Ectodermal cell (in vitro differentiated cells): ENCODE data around the gene HEBP2.
"Not testable (repeated sequence)": the region's sequence is repeated elsewhere in the genome, so short reads cannot be mapped to it uniquely, and the experiment has no call there.

Source experiments
- H3K27ac ChIP-seq: 2 replicates; pipeline ENCODE4 v1.7.0; 2013; ENCODE audit warnings: mild to moderate bottlenecking, low read depth, low read length; ENCODE audit not compliant: insufficient read depth, poor library complexity, severe bottlenecking
- H3K27me3 ChIP-seq: 2 replicates; pipeline ENCODE4 v1.7.0; 2013; ENCODE audit warnings: mild to moderate bottlenecking, low read length; ENCODE audit not compliant: insufficient read depth, control insufficient read depth, poor library complexity, severe bottlenecking
- H3K36me3 ChIP-seq: one replicate; pipeline ENCODE4 v1.7.0; 2013; ENCODE audit warnings: low read length; ENCODE audit not compliant: control insufficient read depth, insufficient read depth
- H3K4me1 ChIP-seq: one replicate; pipeline ENCODE4 v1.7.0; 2013; ENCODE audit warnings: low read length; ENCODE audit not compliant: control insufficient read depth, insufficient read depth
- H3K4me3 ChIP-seq: 2 replicates; pipeline ENCODE4 v1.7.0; 2013; ENCODE audit warnings: low read depth, low read length, control low read depth; ENCODE audit not compliant: insufficient read depth
- H3K9me3 ChIP-seq: 2 replicates; pipeline ENCODE4 v1.7.0; 2013; ENCODE audit warnings: mild to moderate bottlenecking, low read length, moderate library complexity; ENCODE audit not compliant: control insufficient read depth
- WGBS, 2 experiments: methylation state at CpG; one replicate each; pipeline ENCODE4 v1.1.7; 2013; ENCODE audit warnings: missing lambda C conversion rate in 2 of 2; 5-methylcytosine and 5-hydroxymethylcytosine counted together

HEBP2 gene

DNA sequence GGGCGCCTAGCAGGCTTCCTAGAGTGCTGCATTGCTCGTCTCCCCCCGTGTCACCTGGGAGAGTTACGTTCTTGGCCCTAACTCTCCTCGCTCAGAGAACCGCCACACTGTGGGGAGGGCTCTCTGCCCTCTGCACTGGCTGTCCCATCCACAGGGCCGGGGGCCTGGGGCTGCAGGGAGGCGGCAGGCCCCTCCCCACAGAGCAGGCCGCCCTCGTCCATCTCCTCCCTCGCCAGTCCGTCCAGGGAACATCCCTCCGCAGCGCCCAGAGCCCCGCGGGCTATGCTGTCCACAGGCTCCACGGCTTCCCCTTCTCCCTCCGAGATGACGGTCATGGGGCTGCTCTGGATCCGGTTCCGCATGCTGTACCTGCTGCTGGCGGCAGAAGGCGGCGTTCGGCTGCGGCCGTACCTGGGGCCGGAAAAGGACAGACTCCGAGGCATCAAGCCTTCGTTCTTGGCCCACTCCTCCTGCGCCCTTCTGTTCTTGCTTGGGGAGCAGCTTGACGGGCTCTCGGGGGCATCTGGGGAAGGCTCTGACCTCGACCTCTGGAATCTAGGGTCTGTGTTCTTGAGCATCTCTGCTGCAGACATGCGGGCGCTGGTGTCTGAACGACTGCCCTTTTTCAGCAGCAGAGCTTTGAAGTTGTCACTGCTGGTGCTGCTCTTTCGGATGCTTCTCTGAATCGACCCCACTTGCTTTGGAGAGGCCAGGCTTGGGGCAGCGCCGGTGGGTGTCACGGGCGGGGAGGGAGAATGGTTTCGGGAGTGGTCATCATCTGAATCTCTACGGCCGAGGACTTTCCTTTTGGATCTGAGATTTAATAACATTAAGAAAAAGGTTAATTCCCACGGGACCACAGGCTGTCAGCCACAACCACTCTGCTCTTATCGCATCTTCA, 20.2 kb downstream of the HEBP2 start:
- no peaks in the 10 kb centered on the region for H3K27me3 ChIP-seq
- no peaks in the 10 kb centered on the region for H3K9me3 ChIP-seq
- no peaks in the 10 kb centered on the region for H3K4me1 ChIP-seq
- WGBS, 2 experiments = 96% methylated on average over 48 of the region's 48 CpGs
- H3K36me3 ChIP-seq = peaks cover 3% of the 10 kb centered on the region
- H3K4me3 ChIP-seq = no peak overlapping the region
- H3K27ac ChIP-seq = no peak overlapping the region

DNA sequence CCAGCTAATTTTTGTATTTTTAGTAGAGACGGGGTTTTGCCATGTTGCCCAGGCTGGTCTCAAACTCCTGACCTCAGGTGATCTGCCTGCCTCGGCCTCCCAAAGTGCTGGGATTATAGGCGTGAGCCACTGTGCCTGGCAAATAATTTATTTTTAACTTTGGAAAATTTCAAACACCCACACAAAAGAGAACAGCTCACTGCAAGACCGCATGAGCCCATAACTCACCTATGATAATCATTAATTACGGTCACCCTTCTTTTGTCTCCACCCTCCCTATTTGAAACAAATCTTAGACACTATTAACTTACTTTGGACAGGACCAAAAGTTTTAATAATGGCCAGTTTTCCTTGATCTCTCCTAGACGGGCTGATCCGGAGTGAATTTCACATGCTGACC, 21.2 kb downstream of the HEBP2 start:
- H3K9me3 ChIP-seq, H3K36me3 ChIP-seq, H3K4me3 ChIP-seq, H3K27ac ChIP-seq, H3K27me3 ChIP-seq, H3K4me1 ChIP-seq: not testable (repeated sequence)
- WGBS, 2 experiments = 93 to 96% methylated on average over 7 of the region's 7 CpGs

DNA sequence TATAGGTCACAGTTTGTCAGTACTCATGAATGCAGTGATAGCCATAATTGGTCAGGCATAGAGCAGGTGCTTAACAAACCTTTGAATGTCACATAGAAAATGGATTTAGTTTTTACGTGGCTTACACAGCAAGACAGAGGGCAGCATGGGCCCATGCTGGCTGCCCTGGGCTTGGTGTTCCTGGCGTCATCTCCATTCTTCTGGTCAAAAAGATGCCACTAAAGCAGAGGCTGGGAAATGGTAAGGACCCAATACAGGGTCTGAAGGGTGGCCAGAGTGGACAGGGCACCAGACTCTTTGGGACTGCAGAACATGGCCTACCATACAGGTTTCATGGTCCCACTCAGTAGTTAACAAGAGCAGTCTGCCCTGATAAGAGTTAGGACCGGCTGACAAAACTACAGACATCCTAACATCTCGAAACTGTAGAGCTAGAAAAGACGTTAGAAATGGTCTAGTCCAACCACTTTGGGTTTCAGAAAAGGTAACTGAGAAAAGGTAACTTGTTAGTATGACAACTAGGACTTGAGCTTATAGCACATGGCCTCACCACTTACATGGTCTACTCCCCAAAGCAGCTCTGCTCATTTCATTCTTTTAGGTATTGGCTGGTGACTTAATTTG, 22.6 kb downstream of the HEBP2 start:
- WGBS, 2 experiments = 93 to 95% methylated on average over 5 of the region's 5 CpGs

DNA sequence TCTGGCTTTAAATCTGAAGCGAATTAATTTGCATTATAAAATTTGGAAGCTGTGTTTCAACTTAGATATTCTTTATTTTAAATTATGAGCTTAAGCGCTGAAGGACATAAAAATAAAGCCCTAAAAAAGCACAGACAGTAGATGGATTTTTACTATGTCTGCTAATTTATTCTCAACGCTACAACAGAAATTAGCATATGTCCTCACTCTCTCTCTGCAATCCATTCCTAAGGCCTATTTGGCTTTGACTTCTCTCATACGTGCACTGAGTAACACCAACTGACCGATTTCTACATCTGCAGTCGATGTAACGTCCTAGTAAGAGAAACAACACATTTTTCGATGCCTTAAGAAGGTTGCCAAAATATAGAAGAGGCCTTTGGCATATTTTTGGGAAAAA, 23.7 kb downstream of the HEBP2 start:
- Histone ChIP-seq H3K4me1 (no peaks in the 10 kb centered on the region), H3K36me3 (peaks cover 3% of the 10 kb centered on the region), H3K27ac (no peak overlapping the region), H3K27me3 (no peaks in the 10 kb centered on the region), H3K9me3 (no peaks in the 10 kb centered on the region), H3K4me3 (no peak overlapping the region)
- 93 to 97% methylated on average over 7 of the region's 8 CpGs for WGBS, 2 experiments

More for the DNA sequence above, 22.6 kb downstream of the HEBP2 start:
- H3K27ac ChIP-seq = no peak overlapping the region
- H3K4me1 ChIP-seq = no peaks in the 10 kb centered on the region
- peaks cover 3% of the 10 kb centered on the region for H3K36me3 ChIP-seq
- no peak overlapping the region for H3K4me3 ChIP-seq
- no peaks in the 10 kb centered on the region for H3K9me3 ChIP-seq
- H3K27me3 ChIP-seq = no peaks in the 10 kb centered on the region

DNA sequence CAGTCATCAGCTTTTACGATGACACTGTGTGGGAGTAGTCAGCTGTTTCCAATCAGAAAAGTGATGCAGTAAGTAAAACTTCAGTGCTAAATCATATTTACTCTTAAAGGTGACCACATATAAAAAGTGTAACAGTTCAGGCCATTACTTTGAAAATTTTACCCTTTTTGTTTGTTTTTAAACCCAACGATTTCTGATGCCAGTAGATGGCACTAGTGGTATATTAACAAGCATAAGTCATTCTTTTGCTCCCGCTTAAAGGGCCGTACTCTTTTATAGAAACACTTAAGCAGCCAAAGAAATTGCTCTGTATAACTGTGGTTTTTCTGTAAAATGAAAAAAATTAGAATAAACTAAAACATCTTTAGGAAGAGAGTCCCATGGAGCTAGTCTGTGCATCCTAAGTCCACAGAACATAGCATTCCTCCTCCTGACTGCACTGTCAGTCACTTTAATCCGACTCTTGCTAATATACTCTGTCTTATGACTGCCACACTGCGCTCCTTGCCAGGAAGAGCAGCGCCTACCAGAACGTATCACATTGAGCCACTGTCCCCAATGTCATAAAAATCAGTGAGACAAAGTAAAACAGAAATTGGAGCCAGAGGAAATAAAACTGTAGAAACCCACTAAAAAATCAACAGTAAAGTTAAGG, 25.0 kb downstream of the HEBP2 start:
- H3K36me3 ChIP-seq = no peaks in the 10 kb centered on the region
- whole genome bisulfite sequencing, 2 experiments = 67 to 77% methylated on average over 6 to 7 of the region's 8 CpGs
- no peaks in the 10 kb centered on the region for H3K27me3 ChIP-seq
- H3K4me1 ChIP-seq = no peaks in the 10 kb centered on the region
- no peak overlapping the region for H3K4me3 ChIP-seq
- H3K9me3 ChIP-seq = no peaks in the 10 kb centered on the region
- H3K27ac ChIP-seq = no peak overlapping the region

DNA sequence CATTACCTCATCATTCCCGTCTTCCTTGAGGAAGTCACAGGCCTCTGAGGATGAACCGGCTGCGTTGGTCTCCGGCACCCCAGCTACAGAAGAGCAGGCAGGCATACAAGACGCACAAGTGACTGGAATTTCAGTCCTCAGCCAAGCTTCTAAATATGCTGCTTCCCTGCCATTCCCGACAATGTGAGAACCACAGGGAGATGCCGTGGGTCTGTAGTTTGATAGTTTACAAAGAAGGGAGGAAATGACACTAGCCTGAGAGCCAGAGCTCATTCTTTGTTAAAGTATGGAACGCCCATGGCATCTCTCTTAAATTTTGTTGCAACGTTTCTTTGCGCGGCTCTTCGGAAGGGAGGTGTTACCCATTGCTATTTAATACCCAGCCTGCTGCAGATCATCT, 25.7 kb downstream of the HEBP2 start:
- Histone ChIP-seq H3K4me3 (no peak overlapping the region), H3K27ac (no peak overlapping the region), H3K9me3 (no peaks in the 10 kb centered on the region), H3K27me3 (no peaks in the 10 kb centered on the region), H3K4me1 (no peaks in the 10 kb centered on the region), H3K36me3 (no peaks in the 10 kb centered on the region)
- WGBS, 2 experiments = 85 to 86% methylated on average over 12 of the region's 12 CpGs

DNA sequence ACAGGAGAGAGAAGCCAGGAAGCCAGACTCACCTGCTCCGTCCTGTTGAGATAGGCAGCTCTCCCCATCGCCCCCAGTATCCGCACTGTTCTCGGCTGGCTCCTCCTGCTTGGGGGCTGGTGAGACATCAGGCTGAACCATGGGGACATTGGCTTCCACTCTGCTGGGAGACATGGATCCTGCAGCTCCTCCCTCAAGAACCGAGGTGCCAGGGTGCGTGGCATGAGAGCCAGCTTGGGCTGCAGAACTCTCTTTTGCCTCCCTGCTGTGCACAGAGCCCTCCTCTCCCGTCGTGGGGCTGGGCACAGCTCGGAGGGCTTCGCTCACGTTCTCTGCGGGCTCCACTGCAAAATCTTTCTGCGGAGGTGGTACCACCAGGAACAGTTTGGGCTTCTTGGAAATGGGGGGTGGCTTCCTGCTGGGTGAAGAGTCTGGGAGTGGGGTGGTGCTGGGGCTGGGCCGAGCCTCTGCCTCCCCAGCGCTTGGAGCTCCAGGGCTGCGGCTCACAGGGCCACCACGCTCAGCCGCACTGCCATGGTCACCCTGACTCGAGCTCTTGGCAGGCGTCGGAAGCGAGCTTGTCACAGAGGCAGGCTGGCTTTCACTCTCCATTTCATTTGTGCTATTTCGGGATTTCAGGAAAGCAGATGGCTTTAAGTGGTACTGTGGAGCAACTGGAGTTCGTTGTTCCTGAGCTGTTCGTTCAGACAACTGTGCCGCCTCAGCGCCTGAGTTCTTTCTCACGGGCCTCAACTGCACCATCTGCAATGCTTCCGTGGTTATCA, 26.5 kb downstream of the HEBP2 start:
- H3K27ac ChIP-seq = no peak overlapping the region
- no peak overlapping the region for H3K4me3 ChIP-seq
- no peaks in the 10 kb centered on the region for H3K4me1 ChIP-seq
- H3K9me3 ChIP-seq = no peaks in the 10 kb centered on the region
- 93% methylated on average over 29 of the region's 29 CpGs for WGBS, 2 experiments
- H3K36me3 ChIP-seq = no peaks in the 10 kb centered on the region
- H3K27me3 ChIP-seq = no peaks in the 10 kb centered on the region

DNA sequence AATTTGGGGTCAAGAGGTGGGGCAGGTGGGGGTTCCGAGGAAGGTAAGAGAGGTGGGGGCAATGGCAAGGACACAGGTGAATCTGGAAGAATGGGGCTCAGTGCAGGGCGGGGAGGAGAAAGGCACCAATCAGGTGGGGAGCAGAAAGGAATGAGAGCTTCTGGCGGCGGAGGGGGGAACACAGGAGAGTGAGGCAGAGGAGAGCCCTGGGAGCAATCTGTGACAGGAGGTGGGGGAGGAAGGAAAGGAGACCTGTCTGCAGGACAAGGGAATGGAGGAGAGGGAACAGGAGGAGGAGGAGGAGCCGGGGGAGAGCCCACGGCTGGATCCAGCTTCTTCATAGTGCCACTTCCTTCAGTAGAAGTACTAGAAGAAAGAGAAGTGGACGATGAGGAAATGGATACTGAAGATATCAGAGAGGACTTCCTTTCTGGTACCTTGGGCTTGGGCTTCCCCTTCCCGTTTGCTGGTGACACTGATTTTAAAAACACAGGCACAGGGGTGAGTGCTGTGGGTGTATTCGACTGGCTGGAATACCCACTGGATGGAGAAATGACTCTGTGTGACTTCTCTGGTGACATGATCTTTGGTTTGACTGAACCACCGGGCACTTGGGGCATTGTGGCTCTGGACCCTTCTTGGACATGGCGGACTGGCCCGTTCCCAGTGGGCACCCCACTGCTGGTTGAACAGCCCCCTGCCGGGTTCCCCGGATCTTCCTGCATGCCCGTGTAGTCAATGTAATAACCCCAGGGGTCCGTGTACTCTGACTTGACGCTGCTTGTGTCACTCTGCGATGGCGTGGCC, 27.4 kb downstream of the HEBP2 start:
- Histone ChIP-seq H3K36me3 (no peaks in the 10 kb centered on the region), H3K9me3 (no peaks in the 10 kb centered on the region), H3K4me3 (no peak overlapping the region), H3K4me1 (no peaks in the 10 kb centered on the region), H3K27me3 (no peaks in the 10 kb centered on the region), H3K27ac (no peak overlapping the region)
- WGBS, 2 experiments = 91 to 93% methylated on average over 19 of the region's 19 CpGs

DNA sequence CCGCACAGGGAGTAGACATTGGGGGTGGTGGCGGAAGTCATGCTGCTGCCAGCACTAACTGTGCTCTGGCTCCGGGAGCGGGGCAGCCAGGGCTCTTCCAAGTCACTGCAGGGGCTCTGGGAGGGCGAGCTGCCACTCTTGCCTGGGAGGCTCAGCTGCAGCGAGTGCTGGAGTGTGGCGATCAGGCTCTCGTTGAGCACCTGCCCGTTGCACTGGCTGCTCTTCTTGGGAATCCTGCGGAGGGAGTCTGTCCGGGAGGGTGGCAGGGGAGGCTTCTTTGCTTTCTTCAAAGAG, 28.0 kb downstream of the HEBP2 start:
- Histone ChIP-seq H3K4me1 (no peaks in the 10 kb centered on the region), H3K36me3 (no peaks in the 10 kb centered on the region), H3K4me3 (no peak overlapping the region), H3K27me3 (no peaks in the 10 kb centered on the region), H3K27ac (no peak overlapping the region), H3K9me3 (no peaks in the 10 kb centered on the region)
- WGBS, 2 experiments = 92 to 94% methylated on average over 11 of the region's 11 CpGs
